ENCODE results near the gene MGRN1.

- TF ChIP-seq CTCF (IDR thresholded peaks at IDR 0.05) (no peak), EP300 (IDR thresholded peaks at IDR 0.05) (no peak), POLR2A (IDR thresholded peaks at IDR 0.05) (no peak)
Measured at GRCh38 chr16:4601036-4601863, 23.4 kb upstream of the MGRN1 start.

Data from ovary (tissue), 3 donors.